MCF 10A (cell line): ENCODE results near the gene MEF2C. TPM values are rescaled to one million over a fixed set of nuclear protein-coding genes. Genes with fewer than 3 reads are reported as not detected.

ENCODE experiments used
- BruUV-seq: library from RNA; stranded (reverse); fragments of 400-500 nt; replicated peaks from 2 replicates; lab custom pipeline; 2021; lab: Mats Ljungman, UMichigan
- CTCF ChIA-PET: fragments of 300-600 bp; sonication (Branson Sonifier 250); formaldehyde crosslinking; extraction: SDS; loops from one replicate; lab custom pipeline; 2021; ENCODE audit warnings: antibody characterized with exemption, inconsistent platforms; lab: Yijun Ruan, JAX
- POLR2A ChIA-PET: fragments of 300-600, 350-650 bp; sonication (Branson Sonifier 250); formaldehyde crosslinking; extraction: SDS; loops from one replicate; lab custom pipeline; 2020; ENCODE audit warnings: antibody characterized with exemption, inconsistent platforms; lab: Yijun Ruan, JAX
- DNase-seq: peaks from one replicate; pipeline ENCODE4 v3.0.0-alpha.2; 2018; ENCODE audit not compliant: unreplicated experiment
- H3K27ac Mint-ChIP-seq: one replicate; pipeline ENCODE4 v1.8.0; 2022; ENCODE audit warnings: mild to moderate bottlenecking, low read depth, mixed read lengths; ENCODE audit not compliant: unreplicated experiment
- H3K27me3 Mint-ChIP-seq: one replicate; pipeline ENCODE4 v1.8.0; 2022; ENCODE audit warnings: mixed read lengths; ENCODE audit not compliant: insufficient read depth, unreplicated experiment
- H3K36me3 Mint-ChIP-seq: one replicate; pipeline ENCODE4 v1.8.0; 2022; ENCODE audit warnings: mild to moderate bottlenecking, moderate library complexity, mixed read lengths; ENCODE audit not compliant: insufficient read depth, unreplicated experiment
- H3K4me1 Mint-ChIP-seq: one replicate; pipeline ENCODE4 v1.8.0; 2022; ENCODE audit warnings: mixed read lengths; ENCODE audit not compliant: insufficient read depth, unreplicated experiment
- H3K4me3 Mint-ChIP-seq: one replicate; pipeline ENCODE4 v1.8.0; 2022; ENCODE audit warnings: mild to moderate bottlenecking, moderate library complexity, mixed read lengths; ENCODE audit not compliant: unreplicated experiment
- H3K9me3 Mint-ChIP-seq: one replicate; pipeline ENCODE4 v1.8.0; 2022; ENCODE audit warnings: mixed read lengths; ENCODE audit not compliant: unreplicated experiment
- CTCF ChIP-seq: fragments of 200-600 bp; IDR thresholded peaks from one replicate; pipeline ENCODE4 v1.8.0; 2022; ENCODE audit warnings: antibody characterized with exemption, mild to moderate bottlenecking; ENCODE audit not compliant: unreplicated experiment
- intact Hi-C: fragments of 100-400 bp; cut with micrococcal nuclease; formaldehyde crosslinking; loops from 2 replicates; pipeline ENCODE4 v1.14.1; 2022
- total RNA-seq: library from RNA; stranded (reverse); gene quantifications from 2 replicates; pipeline ENCODE4 v1.2.3, GENCODE V29; 2022

The MEF2C gene
- total RNA-seq, 1 experiment from 2014 or later: 0.05 TPM

GRCh38 chr5:88689668-88690408 lies 193.1 kb downstream of the MEF2C start:
- no TSS peak for BruUV-seq
- no peak for DNase-seq
- Mint-ChIP-seq H3K9me3 (no peaks in the 10 kb centered on the region), H3K4me1 (peaks cover 7% of the 10 kb centered on the region), H3K36me3 (no peaks in the 10 kb centered on the region), H3K4me3 (no peak overlapping the region), H3K27me3 (peaks cover 100% of the 10 kb centered on the region), H3K27ac (no peak overlapping the region)
- intact Hi-C loops: loop anchor here (10.0 kb wide), 1 partner anchor 1265 kb away; no protein-coding TSS in a partner anchor
- ChIA-PET POLR2A (no interaction called here), CTCF (interaction anchor here (0.5 to 4.4 kb wide), 27 partner anchors 9 to 1699 kb away, joined by 3 to 107 read pairs (median 3); no protein-coding TSS in a partner anchor)
- no peak for TF ChIP-seq CTCF

- Mint-ChIP-seq H3K4me3 (no peak overlapping the region), H3K27me3 (peaks cover 100% of the 10 kb centered on the region), H3K9me3 (no peaks in the 10 kb centered on the region), H3K36me3 (no peaks in the 10 kb centered on the region), H3K27ac (no peak overlapping the region), H3K4me1 (peaks cover 7% of the 10 kb centered on the region)
- no peak for TF ChIP-seq CTCF
- POLR2A ChIA-PET: no interaction called here
- intact Hi-C loops: no loop called here
- CTCF ChIA-PET: interaction anchor here (0.5 to 4.4 kb wide), 5 partner anchors 13 to 1700 kb away, joined by 3 to 107 read pairs (median 5); no protein-coding TSS in a partner anchor
- BruUV-seq: no TSS peak
- no peak for DNase-seq
These were observed 193.9 kb downstream of the MEF2C start for GRCh38 chr5:88688984-88689667.

- BruUV-seq: no TSS peak
- POLR2A ChIA-PET: no interaction called here
- peaks cover 7% of the 10 kb centered on the region for H3K4me1 Mint-ChIP-seq
- no peak overlapping the region for H3K4me3 Mint-ChIP-seq
- no peaks in the 10 kb centered on the region for H3K36me3 Mint-ChIP-seq
- intact Hi-C loops: no loop called here
- no peak for TF ChIP-seq CTCF
- no peak for DNase-seq
- H3K27me3 Mint-ChIP-seq: peaks cover 100% of the 10 kb centered on the region
- no peaks in the 10 kb centered on the region for H3K9me3 Mint-ChIP-seq
- H3K27ac Mint-ChIP-seq: no peak overlapping the region
- CTCF ChIA-PET: interaction anchor here (1.2 to 2.0 kb wide), 3 partner anchors 18 to 907 kb away, joined by 3 to 5 read pairs (median 5); no protein-coding TSS in a partner anchor
These were observed 194.6 kb downstream of the MEF2C start for GRCh38 chr5:88688156-88688983.
